Measurements from ENCODE around the gene IMMP2L.

GRCh38 chr7:111586711-111587409 is 24.6 kb upstream of the IMMP2L start:
- TF ChIP-seq CTCF (IDR thresholded peaks at IDR 0.05) (no peak), POLR2A (IDR thresholded peaks at IDR 0.05; ENCODE audit: low read depth) (no peak), POLR2AphosphoS5 (IDR thresholded peaks at IDR 0.05) (no peak)

All from esophagus muscularis mucosa (tissue), 3 donors.